Measurements from ENCODE around the gene MACROD2. TPM values are rescaled to one million over a fixed set of nuclear protein-coding genes. Genes with fewer than 3 reads are reported as not detected.

MACROD2 gene
- total and polyA plus RNA-seq, 2 donors (not counting 1 experiment from before 2014, with no cell fraction given), result 5.3 to 6.7 TPM

GRCh38 chr20:14685183-14685582 lies 689.9 kb downstream of the MACROD2 start:
- Histone ChIP-seq H3K4me1 (ENCODE audit: control insufficient read depth in 2 of 2, insufficient read depth in 2 of 2, low read length in 2 of 2) (no peaks in the 10 kb centered on the region), H2AFZ (ENCODE audit: insufficient read depth, low read depth, low read length, poor library complexity, severe bottlenecking) (no peak overlapping the region), H3K9ac (ENCODE audit: low read length) (no peak overlapping the region), H4K20me1 (ENCODE audit: control insufficient read depth, insufficient read depth, low read length, poor library complexity, severe bottlenecking) (no peaks in the 10 kb centered on the region), H3K4me3 (ENCODE audit: control extremely low read depth in 1 of 5, extremely low read depth in 1 of 5, insufficient read depth in 1 of 5, low read depth in 2 of 5, low read length in 4 of 5) (no peak overlapping the region), H3K27me3 (replicated peaks in 1 of 4; ENCODE audit: control extremely low read depth in 1 of 4, control insufficient read depth in 3 of 4, insufficient read depth in 4 of 4, low read length in 3 of 4) (no peaks in the 10 kb centered on the region), H3K79me2 (ENCODE audit: control insufficient read depth, insufficient read depth, low read length) (no peaks in the 10 kb centered on the region), H3K36me3 (replicated peaks in 1 of 2; ENCODE audit: control extremely low read depth in 1 of 2, control insufficient read depth in 1 of 2, extremely low read depth in 1 of 2, insufficient read depth in 2 of 2, low read length in 1 of 2) (no peaks in the 10 kb centered on the region), H3K9me3 (ENCODE audit: control extremely low read depth in 1 of 3, control insufficient read depth in 2 of 3, insufficient read depth in 1 of 3, low read length in 2 of 3) (no peaks in the 10 kb centered on the region), H3K27ac (ENCODE audit: low read length in 2 of 2) (no peak overlapping the region), H3K4me2 (replicated peaks; ENCODE audit: low read depth, low read length, poor library complexity, severe bottlenecking) (no peak overlapping the region)
- Mint-ChIP-seq H3K27me3 (no peaks in the 10 kb centered on the region), H3K27ac (no peak overlapping the region), H3K4me3 (no peak overlapping the region), H3K9me3 (ENCODE audit: insufficient read depth) (no peaks in the 10 kb centered on the region), H3K4me1 (no peaks in the 10 kb centered on the region)
- TF ChIP-seq EZH2 (IDR thresholded peaks at IDR 0.05; ENCODE audit: borderline replicate concordance, insufficient read depth, low read depth, low read length, poor library complexity, severe bottlenecking) (no peak), CTCF (IDR thresholded peaks at IDR 0.05) (no peak)
- 83% methylated on average over 3 of the region's 3 CpGs for WGBS (ENCODE audit: insufficient coverage)
- intact Hi-C loops (cut with micrococcal nuclease), result no loop called here
- POLR2A ChIA-PET, result no interaction called here
- DNase-seq (no peak), ATAC-seq (ENCODE audit: low read depth) (no peak)
- CTCF ChIA-PET, result interaction anchor here (1.3 kb wide), 1 partner anchor 9 kb away, joined by 5 read pairs; no protein-coding TSS in a partner anchor

- H3K27ac ChIP-seq (ENCODE audit: low read length in 2 of 2), result no peak overlapping the region
- H3K9ac ChIP-seq (ENCODE audit: low read length), result no peak overlapping the region
- Mint-ChIP-seq H3K9me3 (ENCODE audit: insufficient read depth) (no peaks in the 10 kb centered on the region), H3K4me1 (no peaks in the 10 kb centered on the region), H3K4me3 (no peak overlapping the region), H3K27ac (no peak overlapping the region), H3K27me3 (peaks cover 4% of the 10 kb centered on the region)
- no peaks in the 10 kb centered on the region for H3K36me3 ChIP-seq (replicated peaks in 1 of 2; ENCODE audit: control extremely low read depth in 1 of 2, control insufficient read depth in 1 of 2, extremely low read depth in 1 of 2, insufficient read depth in 2 of 2, low read length in 1 of 2)
- H4K20me1 ChIP-seq (ENCODE audit: control insufficient read depth, insufficient read depth, low read length, poor library complexity, severe bottlenecking), result no peaks in the 10 kb centered on the region
- no peaks in the 10 kb centered on the region for H3K4me1 ChIP-seq (ENCODE audit: control insufficient read depth in 2 of 2, insufficient read depth in 2 of 2, low read length in 2 of 2)
- no peaks in the 10 kb centered on the region for H3K9me3 ChIP-seq (ENCODE audit: control extremely low read depth in 1 of 3, control insufficient read depth in 2 of 3, insufficient read depth in 1 of 3, low read length in 2 of 3)
- ChIA-PET CTCF (no interaction called here), POLR2A (no interaction called here)
- no peaks in the 10 kb centered on the region for H3K27me3 ChIP-seq (replicated peaks in 1 of 4; ENCODE audit: control extremely low read depth in 1 of 4, control insufficient read depth in 3 of 4, insufficient read depth in 4 of 4, low read length in 3 of 4)
- 82% methylated on average over 2 of the region's 2 CpGs for WGBS (ENCODE audit: insufficient coverage)
- H3K4me2 ChIP-seq (replicated peaks; ENCODE audit: low read depth, low read length, poor library complexity, severe bottlenecking), result no peak overlapping the region
- H3K79me2 ChIP-seq (ENCODE audit: control insufficient read depth, insufficient read depth, low read length), result no peaks in the 10 kb centered on the region
- ATAC-seq (ENCODE audit: low read depth) (no peak), DNase-seq (no peak)
- no peak overlapping the region for H2AFZ ChIP-seq (ENCODE audit: insufficient read depth, low read depth, low read length, poor library complexity, severe bottlenecking)
- no peak overlapping the region for H3K4me3 ChIP-seq (ENCODE audit: control extremely low read depth in 1 of 5, extremely low read depth in 1 of 5, insufficient read depth in 1 of 5, low read depth in 2 of 5, low read length in 4 of 5)
- intact Hi-C loops (cut with micrococcal nuclease), result no loop called here
- no peak for TF ChIP-seq CTCF (IDR thresholded peaks at IDR 0.05)
Observed at GRCh38 chr20:14687313-14687712, 692.0 kb downstream of the MACROD2 start.
